K562 (cell line): Measurements from ENCODE around the gene ST6GAL1. TPM values are rescaled to one million over a fixed set of nuclear protein-coding genes. Genes with fewer than 3 reads are reported as not detected.

Experiments
- BRCA1 ChIP-seq, 2 experiments: fragments of 450-650 bp in 1 of 2; sonication (generic) in 1 of 2; formaldehyde crosslinking in 1 of 2; IDR thresholded peaks; 2 replicates each; pipeline versions ENCODE4 v1.5.0 to v1.6.1; 2017 to 2020; ENCODE audit warnings: mild to moderate bottlenecking in 1 of 2, missing genetic modification reagents in 1 of 2
- E2F5 ChIP-seq: sonication (generic); formaldehyde crosslinking; IDR thresholded peaks from 2 replicates; pipeline ENCODE4 v1.8.0; 2022; ENCODE audit warnings: mild to moderate bottlenecking, missing genetic modification reagents
- EZH2 ChIP-seq: IDR thresholded peaks from 2 replicates; pipeline ENCODE4 v1.6.1; 2012; ENCODE audit warnings: low read depth, mild to moderate bottlenecking, inconsistent platforms, low read length, borderline replicate concordance
- LEF1 ChIP-seq: fragments of 450-650 bp; IDR thresholded peaks from 2 replicates; pipeline ENCODE4 v1.6.1; 2016; ENCODE audit warnings: mild to moderate bottlenecking
- MEF2D ChIP-seq: conservative IDR thresholded peaks from 2 replicates; pipeline ENCODE4 v1.6.1; 2016; ENCODE audit warnings: low read depth, missing genetic modification characterization, missing compliant biosample characterization
- MXI1 ChIP-seq: IDR thresholded peaks from 2 replicates; pipeline ENCODE4 v1.6.1; 2011; ENCODE audit warnings: low read depth, mild to moderate bottlenecking, improper control_type of control experiment, low read length
- SIN3A ChIP-seq, 2 experiments: fragments of 150-350 bp in 1 of 2; IDR thresholded peaks; 2 replicates each; pipeline ENCODE4 v1.6.1; 2011 to 2016; ENCODE audit warnings: borderline replicate concordance in 2 of 2, low read depth in 2 of 2, low read length in 2 of 2, mild to moderate bottlenecking in 2 of 2, moderate library complexity in 2 of 2; ENCODE audit not compliant: control insufficient read depth in 1 of 2
- SMARCA5 ChIP-seq: fragments of 450-650 bp; IDR thresholded peaks from 2 replicates; pipeline ENCODE4 v1.6.1; 2016
- STAT5B ChIP-seq: fragments of 250-450 bp; sonication (Bioruptor Pico); IDR thresholded peaks from 2 replicates; pipeline ENCODE4 v1.8.0; 2021; ENCODE audit warnings: mild to moderate bottlenecking, inconsistent platforms
- TAF9B ChIP-seq: fragments of 450-650 bp; IDR thresholded peaks from 2 replicates; pipeline ENCODE4 v1.6.1; 2018; ENCODE audit warnings: mild to moderate bottlenecking; ENCODE audit not compliant: partially characterized antibody
- TBP ChIP-seq: optimal IDR thresholded peaks from 2 replicates; pipeline ENCODE3; 2011; ENCODE audit warnings: low read depth, low read length, improper control_type of control experiment
- TCF3 ChIP-seq: sonication (generic); formaldehyde crosslinking; IDR thresholded peaks from 2 replicates; pipeline ENCODE4 v1.4.0; 2020; ENCODE audit warnings: mild to moderate bottlenecking, missing genetic modification reagents
- YBX1 ChIP-seq: fragments of 450-650 bp; IDR thresholded peaks from 2 replicates; pipeline ENCODE4 v1.7.1; 2016; ENCODE audit warnings: mild to moderate bottlenecking
- ZBTB9 ChIP-seq: fragments of 450-650 bp; formaldehyde crosslinking; IDR thresholded peaks from 2 replicates; pipeline ENCODE4 v1.4.0; 2020; ENCODE audit warnings: mild to moderate bottlenecking, moderate library complexity
- ZNF197 ChIP-seq: fragments of 200-800 bp; sonication (Bioruptor generic); IDR thresholded peaks from 2 replicates; pipeline ENCODE4 v1.6.1; 2016; ENCODE audit warnings: low read depth, missing genetic modification characterization, missing compliant biosample characterization
- ZNF354B ChIP-seq: fragments of 250-450 bp; sonication (Bioruptor Pico); IDR thresholded peaks from 2 replicates; pipeline ENCODE4 v1.4.0; 2020
- polyA plus RNA-seq, 8 experiments: library from polyadenylated mRNA; depleted of rRNA in 4 of 8; stranded (reverse) in 5 of 8; unstranded in 3 of 8; fragments of >200 nt; fragmentation: Nextera tagmentation in 2 of 8; fragmentation: Illumina TruSeq in 1 of 8; extraction: Ambion mirVana in 2 of 8; extraction: Trizol in 1 of 8; gene quantifications; 2 replicates each; pipeline versions ENCODE4 v1.2.1 to v1.2.3, GENCODE V29; 2011 to 2014; ENCODE audit warnings: inconsistent platforms in 1 of 8, missing spikeins in 1 of 8
- total RNA-seq, 7 experiments: library from RNA; depleted of rRNA in 6 of 7; stranded (reverse); fragments of >200 nt in 6 of 7; fragmentation: Illumina TruSeq in 2 of 7; extraction: Trizol in 2 of 7; gene quantifications; 2 replicates each; pipeline versions ENCODE4 v1.2.1 to v1.2.3, GENCODE V29; 2011 to 2021; ENCODE audit warnings: low replicate concordance in 1 of 7
- TF ChIP-seq, protein P1 (sequence below): fragments of 450-650 bp; IDR thresholded peaks from 2 replicates; pipeline ENCODE4 v1.6.1; 2018; ENCODE audit not compliant: partially characterized antibody
- TF ChIP-seq, protein P2 (sequence below): sonication (generic); formaldehyde crosslinking; IDR thresholded peaks from 2 replicates; pipeline ENCODE4 v1.8.0; 2022; ENCODE audit warnings: missing genetic modification reagents, mild to moderate bottlenecking, borderline replicate concordance

ST6GAL1 gene
- total and polyA plus RNA-seq, 9 of the 15 experiments (the other 6 are each of a cell fraction or from before 2014, with no cell fraction given) = 31.9 to 145 (median 71.0) TPM

DNA sequence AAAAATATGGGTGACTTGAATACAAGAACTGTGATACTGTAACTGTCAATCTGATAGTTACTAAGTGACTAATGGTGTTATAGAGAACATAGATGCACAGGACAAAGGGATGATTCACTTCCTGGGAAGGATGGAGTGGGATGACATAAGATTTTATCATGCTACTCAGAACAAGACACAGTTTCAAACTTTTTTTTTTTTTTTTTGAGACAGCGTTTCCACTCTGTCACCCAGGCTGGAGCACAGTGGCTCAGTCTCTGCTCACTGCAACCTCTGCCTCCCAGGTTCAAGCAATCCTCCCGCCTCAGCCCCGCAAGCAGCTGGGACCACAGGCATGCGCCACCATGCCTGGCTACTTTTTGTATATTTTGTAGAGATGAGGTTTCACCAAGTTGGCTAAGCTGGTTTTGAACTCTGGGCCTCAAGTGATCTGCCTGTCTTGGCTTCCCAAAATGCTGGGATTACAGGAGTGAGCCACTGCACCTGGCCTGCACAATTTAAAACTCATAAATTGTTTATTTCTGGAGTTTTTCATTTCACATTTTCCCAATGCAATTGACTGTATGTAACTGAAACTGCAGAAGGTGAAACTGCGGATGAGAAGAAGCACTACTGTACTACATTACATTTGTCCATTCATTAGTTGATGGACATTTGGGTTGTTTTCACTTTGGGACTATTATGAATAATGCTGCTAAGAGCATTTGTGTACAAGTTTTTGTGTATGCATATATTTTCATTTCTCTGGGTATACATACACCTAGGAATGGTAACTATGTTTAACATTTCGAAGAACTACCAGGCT lies 47.2 kb upstream of the ST6GAL1 start (continued):
- TF ChIP-seq MEF2D = peak; percentile 67
- TF ChIP-seq, protein P1, sequence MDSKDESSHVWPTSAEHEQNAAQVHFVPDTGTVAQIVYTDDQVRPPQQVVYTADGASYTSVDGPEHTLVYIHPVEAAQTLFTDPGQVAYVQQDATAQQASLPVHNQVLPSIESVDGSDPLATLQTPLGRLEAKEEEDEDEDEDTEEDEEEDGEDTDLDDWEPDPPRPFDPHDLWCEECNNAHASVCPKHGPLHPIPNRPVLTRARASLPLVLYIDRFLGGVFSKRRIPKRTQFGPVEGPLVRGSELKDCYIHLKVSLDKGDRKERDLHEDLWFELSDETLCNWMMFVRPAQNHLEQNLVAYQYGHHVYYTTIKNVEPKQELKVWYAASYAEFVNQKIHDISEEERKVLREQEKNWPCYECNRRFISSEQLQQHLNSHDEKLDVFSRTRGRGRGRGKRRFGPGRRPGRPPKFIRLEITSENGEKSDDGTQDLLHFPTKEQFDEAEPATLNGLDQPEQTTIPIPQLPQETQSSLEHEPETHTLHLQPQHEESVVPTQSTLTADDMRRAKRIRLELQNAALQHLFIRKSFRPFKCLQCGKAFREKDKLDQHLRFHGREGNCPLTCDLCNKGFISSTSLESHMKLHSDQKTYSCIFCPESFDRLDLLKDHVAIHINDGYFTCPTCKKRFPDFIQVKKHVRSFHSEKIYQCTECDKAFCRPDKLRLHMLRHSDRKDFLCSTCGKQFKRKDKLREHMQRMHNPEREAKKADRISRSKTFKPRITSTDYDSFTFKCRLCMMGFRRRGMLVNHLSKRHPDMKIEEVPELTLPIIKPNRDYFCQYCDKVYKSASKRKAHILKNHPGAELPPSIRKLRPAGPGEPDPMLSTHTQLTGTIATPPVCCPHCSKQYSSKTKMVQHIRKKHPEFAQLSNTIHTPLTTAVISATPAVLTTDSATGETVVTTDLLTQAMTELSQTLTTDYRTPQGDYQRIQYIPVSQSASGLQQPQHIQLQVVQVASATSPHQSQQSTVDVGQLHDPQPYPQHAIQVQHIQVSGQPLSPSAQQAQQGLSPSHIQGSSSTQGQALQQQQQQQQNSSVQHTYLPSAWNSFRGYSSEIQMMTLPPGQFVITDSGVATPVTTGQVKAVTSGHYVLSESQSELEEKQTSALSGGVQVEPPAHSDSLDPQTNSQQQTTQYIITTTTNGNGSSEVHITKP = peak; percentile 42
- 0 out of 2 replicates have a peak, but pooled peaks have one; percentile 50 for TF ChIP-seq LEF1
- TF ChIP-seq STAT5B (CRISPR knock-in tag) = no peak
- no peak for TF ChIP-seq ZNF354B (CRISPR knock-in tag)
- no peak for TF ChIP-seq EZH2
- TF ChIP-seq MXI1 = no peak
- TF ChIP-seq YBX1 = no peak
- TF ChIP-seq E2F5 (CRISPR knock-in tag) = no peak
- no peak for TF ChIP-seq TAF9B
- no peak for TF ChIP-seq BRCA1 (IDR thresholded peaks at IDR 0.05)
- TF ChIP-seq BRCA1 (CRISPR knock-in tag; IDR thresholded peaks at IDR 0.05) = no peak
- TF ChIP-seq, protein P2, sequence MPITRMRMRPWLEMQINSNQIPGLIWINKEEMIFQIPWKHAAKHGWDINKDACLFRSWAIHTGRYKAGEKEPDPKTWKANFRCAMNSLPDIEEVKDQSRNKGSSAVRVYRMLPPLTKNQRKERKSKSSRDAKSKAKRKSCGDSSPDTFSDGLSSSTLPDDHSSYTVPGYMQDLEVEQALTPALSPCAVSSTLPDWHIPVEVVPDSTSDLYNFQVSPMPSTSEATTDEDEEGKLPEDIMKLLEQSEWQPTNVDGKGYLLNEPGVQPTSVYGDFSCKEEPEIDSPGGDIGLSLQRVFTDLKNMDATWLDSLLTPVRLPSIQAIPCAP (CRISPR knock-in tag) = no peak
- TF ChIP-seq SMARCA5 = no peak
- no peak for TF ChIP-seq TBP
- TF ChIP-seq TCF3 (CRISPR knock-in tag) = peak; percentile 49
- no peak for TF ChIP-seq SIN3A (IDR thresholded peaks at IDR 0.05; ENCODE audit: borderline replicate concordance in 2 of 2, control insufficient read depth in 1 of 2, low read depth in 2 of 2, low read length in 2 of 2)
- TF ChIP-seq ZNF197 (CRISPR knock-in tag) = no peak
- 0 out of 2 replicates have a peak, but pooled peaks have one; percentile 28 for TF ChIP-seq ZBTB9 (CRISPR knock-in tag)
